Measurements from ENCODE around the gene FAM47E. TPM values are rescaled to one million over a fixed set of nuclear protein-coding genes. Genes with fewer than 3 reads are reported as not detected.

The FAM47E gene
- total RNA-seq, 2 donors from 2014 or later, result 1.0 to 2.2 TPM

GRCh38 chr4:76322236-76322635 is 70.7 kb downstream of the FAM47E start:
- H3K4me1 ChIP-seq, result no peaks in the 10 kb centered on the region
- no peak for DNase-seq (ENCODE audit: low spot score)
- no peaks in the 10 kb centered on the region for H3K27me3 ChIP-seq
- no peaks in the 10 kb centered on the region for H3K36me3 ChIP-seq
- no peak overlapping the region for H3K4me3 ChIP-seq
- no peak for TF ChIP-seq CTCF (IDR thresholded peaks at IDR 0.05)
- no peak overlapping the region for H3K27ac ChIP-seq
- peaks cover 0 to 24% of the 10 kb centered on the region in 2 donors for H3K9me3 ChIP-seq

GRCh38 chr4:76325072-76325471 is 73.6 kb downstream of the FAM47E start:
- no peak for TF ChIP-seq CTCF (IDR thresholded peaks at IDR 0.05)
- H3K4me1 ChIP-seq, result no peaks in the 10 kb centered on the region
- no peak overlapping the region for H3K4me3 ChIP-seq
- H3K27ac ChIP-seq, result no peak overlapping the region
- H3K9me3 ChIP-seq, result peaks cover 0 to 27% of the 10 kb centered on the region in 2 donors
- no peak for DNase-seq (ENCODE audit: low spot score)
- H3K27me3 ChIP-seq, result no peaks in the 10 kb centered on the region
- H3K36me3 ChIP-seq, result no peaks in the 10 kb centered on the region

GRCh38 chr4:76326515-76326914 is 75.0 kb downstream of the FAM47E start:
- no peaks in the 10 kb centered on the region for H3K4me1 ChIP-seq
- H3K36me3 ChIP-seq, result no peaks in the 10 kb centered on the region
- no peak for DNase-seq (ENCODE audit: low spot score)
- no peaks in the 10 kb centered on the region for H3K27me3 ChIP-seq
- H3K27ac ChIP-seq, result no peak overlapping the region
- peaks cover 0 to 22% of the 10 kb centered on the region in 2 donors for H3K9me3 ChIP-seq
- no peak overlapping the region for H3K4me3 ChIP-seq
- no peak for TF ChIP-seq CTCF (IDR thresholded peaks at IDR 0.05)

Other genes starting within 250 kb of the FAM47E start
- gene CXCL9, start 244.2 kb upstream of the FAM47E start, total RNA-seq, result 1 to 10 TPM; 1.0 to 2.6 TPM
- under 1 TPM in 1 of 2 donors, not detected in 1; 0.28 TPM for gene CXCL10, start 228.2 kb upstream of the FAM47E start, total RNA-seq
- gene CXCL11, start 215.7 kb upstream of the FAM47E start, total RNA-seq, result not detected
- gene ART3, start 177.0 kb upstream of the FAM47E start, total RNA-seq, result 100 to 1,000 TPM in 1 of 2 donors, 10 to 100 TPM in 1; 75.6 to 139 TPM
- gene NUP54, start 103.3 kb upstream of the FAM47E start, total RNA-seq, result 10 to 100 TPM; 13.7 to 14.9 TPM
- gene SCARB2, start 37.9 kb upstream of the FAM47E start, total RNA-seq, result 100 to 1,000 TPM in 1 of 2 donors, 10 to 100 TPM in 1; 86.4 to 103 TPM
- 10 to 100 TPM; 25.3 to 28.4 TPM for gene STBD1, start 55.0 kb downstream of the FAM47E start, total RNA-seq
- under 1 TPM; 0.19 to 0.79 TPM for gene CCDC158, start 169.4 kb downstream of the FAM47E start, total RNA-seq
- gene SHROOM3, start 183.5 kb downstream of the FAM47E start, total RNA-seq, result 10 to 100 TPM; 30.6 to 30.9 TPM

All from right atrium auricular region (tissue), 2 donors.